HG03460 (cell line): ENCODE data around the gene MGAT5.
"Not testable (repeated sequence)": the region's sequence is repeated elsewhere in the genome, so short reads cannot be mapped to it uniquely, and the experiment has no call there.

Source experiments
- ATAC-seq: cut with Tn5 transposase; IDR thresholded peaks from one replicate; pipeline ENCODE4 v1.9.1; 2021; ENCODE audit not compliant: unreplicated experiment

Gene MGAT5

DNA sequence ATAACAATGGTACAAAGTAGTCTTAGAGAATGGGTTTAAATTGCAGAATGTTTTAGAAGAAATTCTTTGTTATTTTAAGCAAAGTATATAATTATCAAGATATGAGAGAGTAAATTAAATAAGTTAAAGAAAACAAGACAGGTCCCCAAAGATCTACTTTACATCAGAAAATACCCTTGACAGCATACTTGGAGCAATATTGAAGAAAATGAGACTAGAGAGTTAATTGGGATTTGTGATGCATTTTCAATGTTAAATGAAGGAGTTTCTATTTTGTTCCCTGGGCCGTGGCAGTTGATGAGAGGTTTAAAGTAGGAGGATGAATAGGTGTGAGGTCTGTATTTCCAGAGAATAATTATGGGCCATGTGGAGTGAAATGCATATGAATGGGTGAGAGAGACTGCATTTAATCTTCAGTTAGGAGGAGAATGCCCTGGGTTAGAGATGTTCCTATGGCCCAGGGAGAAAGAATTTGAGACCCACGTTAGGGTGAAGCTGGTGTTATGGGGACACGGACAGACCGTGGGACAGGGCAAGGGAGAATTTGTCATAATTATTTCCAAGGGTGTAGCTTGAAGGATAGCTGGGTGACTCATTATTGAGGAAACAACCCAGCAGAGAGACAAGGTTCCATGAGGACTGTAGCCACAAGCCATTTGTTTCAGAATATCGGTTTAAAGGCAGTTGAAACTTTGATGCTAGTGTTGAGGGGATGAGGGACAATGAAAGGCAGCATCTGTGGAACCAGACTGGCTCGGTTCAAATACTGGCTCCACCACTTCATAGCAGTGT lies 22.7 kb downstream of the MGAT5 start:
- ATAC-seq = no peak

DNA sequence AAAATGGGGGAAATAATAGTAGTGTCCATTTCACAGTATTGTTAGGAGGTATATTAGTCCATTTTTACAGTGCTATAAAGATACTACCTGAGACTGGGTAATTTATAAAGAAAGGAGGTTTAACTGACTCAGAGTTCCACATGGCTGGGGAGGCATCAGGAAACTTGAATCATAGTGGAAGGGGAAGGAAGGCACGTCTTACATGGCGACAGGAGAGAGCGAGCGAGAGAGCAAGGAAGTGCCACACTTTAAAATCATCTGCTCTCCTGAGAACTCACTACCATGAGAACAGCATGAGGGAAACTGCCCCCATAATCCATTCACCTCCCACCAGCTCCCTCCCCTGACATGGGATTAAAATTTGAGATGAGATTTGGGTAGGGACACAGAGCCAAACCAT lies 23.4 kb downstream of the MGAT5 start:
- no peak for ATAC-seq

DNA sequence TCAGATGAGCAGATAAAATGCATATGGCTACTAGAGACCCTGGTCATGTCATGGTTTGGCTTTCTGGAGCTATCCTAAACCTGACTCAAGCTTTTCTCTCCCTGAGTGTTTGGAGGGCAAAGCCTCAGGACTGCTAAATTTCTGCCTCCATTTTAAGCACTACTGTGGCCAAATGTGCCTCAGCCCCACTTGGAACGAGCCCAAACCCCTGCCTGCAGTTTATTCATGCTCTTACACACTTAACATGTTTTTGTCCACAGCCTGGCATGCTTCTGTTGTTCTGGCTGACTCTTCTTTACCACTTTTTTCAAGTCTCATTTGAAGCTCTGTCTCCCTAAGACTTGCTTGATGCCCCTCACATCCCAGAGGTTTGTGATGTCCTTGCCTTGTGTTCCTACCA lies 24.7 kb downstream of the MGAT5 start:
- no peak for ATAC-seq

DNA sequence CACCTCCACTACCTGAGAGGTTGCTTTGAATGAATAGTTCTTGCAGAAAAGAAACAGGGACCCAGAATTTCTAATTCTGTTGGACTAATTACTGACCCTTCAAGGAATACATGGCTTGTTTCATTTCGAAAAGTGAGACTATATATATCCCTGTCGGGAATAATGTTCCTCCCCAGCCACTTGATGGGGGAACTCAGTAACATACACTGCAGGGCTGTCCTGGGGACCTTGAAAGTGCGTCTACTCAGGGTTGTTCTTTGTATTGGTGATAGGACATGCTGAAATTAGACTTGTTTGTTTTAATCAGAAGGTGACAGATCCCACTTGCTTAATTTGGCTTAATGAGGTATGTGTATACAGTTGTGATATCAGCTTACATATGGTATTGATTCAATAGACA lies 25.5 kb downstream of the MGAT5 start:
- ATAC-seq = no peak

DNA sequence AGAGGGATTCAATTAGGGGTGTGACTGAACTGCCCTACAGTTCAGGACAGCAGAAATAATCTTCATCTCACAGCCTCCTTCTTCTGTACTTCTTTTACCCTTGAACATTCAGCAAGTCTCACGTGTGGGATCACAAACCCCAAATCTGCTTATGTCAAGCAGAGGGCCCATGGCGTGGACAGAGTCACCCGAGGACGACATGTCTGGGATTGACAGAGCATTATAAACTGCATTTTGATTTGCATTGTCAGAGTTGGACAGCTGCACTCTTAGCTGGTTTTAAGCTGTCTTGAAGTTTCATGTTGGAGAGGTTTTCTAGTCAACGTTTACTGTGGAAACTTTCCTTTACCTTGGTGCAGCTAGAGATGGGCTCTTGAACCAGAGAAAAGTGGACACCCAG lies 26.4 kb downstream of the MGAT5 start:
- no peak for ATAC-seq

DNA sequence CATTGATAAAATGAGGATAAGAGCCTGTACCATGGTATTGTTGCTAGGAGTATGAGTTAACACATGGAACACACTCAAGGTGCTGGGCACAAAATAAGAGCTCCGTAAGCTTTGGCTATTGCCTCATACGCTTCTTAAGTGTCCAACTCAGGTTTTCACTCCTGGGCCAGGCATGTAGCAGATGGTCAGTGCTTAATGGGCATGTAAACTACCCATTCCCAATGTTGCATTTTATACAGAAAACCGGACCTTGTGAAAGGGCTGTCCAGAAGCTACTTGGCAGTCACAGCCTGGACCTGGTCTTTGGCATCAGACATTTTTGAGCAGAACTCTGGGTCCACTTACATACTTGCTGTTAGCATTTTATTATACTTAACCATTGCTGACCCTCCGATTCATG lies 26.9 kb downstream of the MGAT5 start:
- no peak for ATAC-seq

DNA sequence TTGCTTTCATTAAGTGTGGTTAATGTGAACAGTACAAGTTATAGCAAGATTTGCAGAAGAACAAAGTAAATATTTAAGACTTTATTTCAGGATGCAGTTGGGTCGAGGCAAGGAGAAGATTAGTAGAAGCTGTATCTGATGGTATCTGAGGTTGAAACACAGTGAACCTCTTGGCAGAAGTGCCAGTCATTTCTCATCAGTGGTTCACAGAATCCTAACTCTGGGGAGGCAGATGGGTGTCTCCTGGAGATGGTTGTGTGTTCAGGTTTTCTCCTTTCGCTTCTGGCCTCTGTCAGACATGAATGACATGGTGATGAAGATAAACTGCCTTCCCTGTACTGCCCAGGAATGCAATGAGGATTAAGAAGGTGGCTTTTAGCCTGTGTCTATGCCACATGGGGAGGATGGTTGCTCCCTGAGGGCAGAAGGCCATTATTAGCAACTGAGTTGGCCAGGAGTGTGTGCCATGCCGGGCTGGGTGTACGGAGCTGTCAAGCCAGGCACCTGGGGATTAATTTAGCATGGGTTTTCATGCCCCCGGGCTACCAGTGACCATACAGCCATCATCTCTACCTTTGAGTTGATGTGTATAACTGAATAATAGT lies 28.0 kb downstream of the MGAT5 start:
- ATAC-seq = no peak

DNA sequence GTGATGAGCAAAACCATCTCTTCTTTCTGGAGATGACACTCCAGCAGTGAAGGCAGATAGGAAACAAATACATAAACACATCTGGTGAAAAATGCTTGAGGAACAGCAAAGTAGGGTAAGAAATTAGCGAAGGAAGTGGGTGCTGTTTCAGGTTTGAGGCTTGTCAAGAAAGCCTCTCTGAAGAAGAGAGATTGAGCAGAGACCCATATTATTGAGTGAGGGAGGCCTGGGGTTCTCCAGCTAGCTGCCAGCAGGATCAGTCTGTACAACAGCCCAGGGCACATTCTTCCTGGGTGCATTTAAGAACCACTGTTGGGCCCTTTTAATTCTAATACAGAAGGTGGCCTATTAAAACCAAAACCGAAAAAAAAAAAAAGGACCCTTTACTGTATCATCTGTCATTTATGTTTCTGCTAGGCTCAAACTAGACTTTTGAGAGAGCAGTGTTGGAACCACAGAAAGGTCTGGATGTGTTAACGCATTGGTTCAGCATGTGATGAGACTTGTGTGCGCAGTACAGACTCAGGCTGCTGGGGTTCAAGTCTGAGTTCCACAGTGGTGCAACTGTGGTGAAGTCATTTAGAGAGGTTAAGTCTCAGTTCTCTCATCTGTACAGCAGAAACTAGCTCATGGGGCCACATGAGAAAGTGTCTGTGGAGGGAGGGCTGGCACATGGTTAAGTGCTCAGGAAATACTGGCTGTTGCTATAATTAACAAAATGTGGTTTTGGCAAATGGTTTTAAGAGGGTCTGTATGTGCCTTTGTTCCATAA lies 28.9 kb downstream of the MGAT5 start:
- ATAC-seq = peak; percentile 89

DNA sequence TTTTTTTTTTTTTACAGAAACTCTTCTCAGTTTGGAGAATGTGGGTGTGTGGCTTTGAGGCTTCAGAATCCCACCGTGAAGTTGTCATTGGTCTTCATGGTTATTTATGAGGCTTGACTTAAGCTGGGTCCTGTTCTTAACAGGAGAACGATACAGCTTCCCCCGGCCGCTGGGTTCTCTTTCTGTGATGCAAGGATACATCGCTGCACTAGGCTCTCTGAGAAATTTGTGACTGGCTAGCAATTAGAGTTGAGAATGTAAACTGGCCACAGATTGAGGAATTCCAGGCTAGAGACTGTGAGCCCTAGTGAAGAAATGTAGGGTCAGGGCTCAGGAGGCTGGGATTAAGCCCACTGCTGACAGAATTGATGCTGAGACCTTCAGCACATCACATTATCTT lies 29.8 kb downstream of the MGAT5 start:
- ATAC-seq = no peak

DNA sequence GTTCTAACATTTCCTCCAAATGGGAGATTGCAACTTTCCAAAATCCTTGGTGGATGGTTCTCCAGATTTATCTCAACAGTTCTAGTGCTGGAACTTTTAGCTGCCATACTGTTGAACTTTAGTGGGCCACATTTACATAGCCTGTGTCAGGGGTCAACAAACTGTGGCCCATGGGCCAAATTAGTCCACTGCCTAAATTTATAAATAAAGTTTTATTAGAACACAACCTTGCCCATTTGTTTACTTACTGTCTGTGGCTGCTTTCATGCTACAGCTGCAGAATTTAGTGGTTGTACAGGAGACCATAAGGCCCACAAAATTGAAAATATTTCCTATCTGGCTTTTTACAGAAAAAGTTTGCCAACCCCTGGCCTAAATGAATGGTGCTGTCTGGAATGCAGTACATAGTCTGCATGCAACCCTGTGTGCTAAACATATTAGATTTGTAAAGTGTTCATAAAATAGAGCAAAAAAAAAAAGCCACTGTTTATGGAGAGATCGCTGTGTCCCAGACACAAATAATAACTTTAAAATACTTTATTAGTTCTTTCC lies 30.3 kb downstream of the MGAT5 start:
- ATAC-seq = no peak

DNA sequence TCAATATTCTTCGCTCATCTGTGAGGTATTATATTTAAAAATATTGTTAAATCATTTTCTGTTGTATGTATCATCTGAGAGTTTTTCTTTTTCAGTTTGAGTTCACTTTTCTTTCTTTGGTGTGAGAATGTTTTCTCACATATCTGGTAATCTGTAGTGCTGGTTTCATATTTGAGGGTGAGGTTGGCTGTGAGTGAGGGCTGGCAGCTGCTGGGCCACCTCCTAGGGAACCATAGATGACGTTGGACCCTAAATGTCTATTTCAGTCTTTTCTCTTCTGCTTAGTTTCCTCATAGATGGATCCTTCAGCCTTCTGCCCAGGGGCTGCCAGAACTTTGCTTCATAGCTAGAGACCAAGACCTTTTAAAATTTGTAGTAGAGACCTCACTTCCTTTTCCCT lies 33.5 kb downstream of the MGAT5 start:
- ATAC-seq = peak; percentile 37

DNA sequence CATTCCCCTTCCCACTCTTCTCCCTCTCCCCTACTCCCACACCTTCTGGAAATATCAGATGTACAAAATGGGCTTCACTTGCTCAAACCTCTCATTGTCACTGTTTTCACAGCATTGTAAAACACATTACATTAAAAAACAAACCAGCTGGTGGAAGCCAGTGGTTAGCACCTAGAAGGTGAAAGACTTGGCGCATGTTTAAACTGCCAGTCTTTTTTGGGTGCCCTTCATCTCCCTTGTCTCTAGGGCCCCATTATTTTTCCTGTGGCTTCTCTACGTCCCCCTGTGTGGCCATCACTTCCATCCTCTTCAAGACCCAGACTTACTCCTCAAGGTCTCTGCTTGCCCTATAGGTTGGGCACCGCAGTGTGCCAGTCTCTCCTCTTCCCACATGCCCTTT lies 34.9 kb downstream of the MGAT5 start:
- ATAC-seq = no peak

DNA sequence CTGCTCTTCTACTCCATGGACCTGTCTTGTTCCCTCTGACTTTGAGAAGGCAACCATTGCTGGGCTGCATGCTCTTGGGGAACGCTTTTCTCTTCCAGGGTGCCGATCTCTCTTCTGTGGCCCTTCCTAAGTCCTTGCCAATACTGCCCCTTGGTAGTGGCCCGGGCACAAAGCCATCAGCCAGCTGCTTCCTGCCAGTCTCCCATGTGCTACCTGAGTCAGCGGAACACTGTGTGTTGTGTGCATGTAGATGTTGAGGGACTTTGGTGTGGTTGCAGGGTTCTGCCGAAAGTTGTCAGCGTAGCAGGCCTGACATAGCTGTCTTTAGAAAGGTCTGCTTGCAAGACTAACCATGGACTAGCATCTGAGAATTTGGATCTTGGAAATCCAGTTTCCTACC lies 35.4 kb downstream of the MGAT5 start:
- no peak for ATAC-seq

DNA sequence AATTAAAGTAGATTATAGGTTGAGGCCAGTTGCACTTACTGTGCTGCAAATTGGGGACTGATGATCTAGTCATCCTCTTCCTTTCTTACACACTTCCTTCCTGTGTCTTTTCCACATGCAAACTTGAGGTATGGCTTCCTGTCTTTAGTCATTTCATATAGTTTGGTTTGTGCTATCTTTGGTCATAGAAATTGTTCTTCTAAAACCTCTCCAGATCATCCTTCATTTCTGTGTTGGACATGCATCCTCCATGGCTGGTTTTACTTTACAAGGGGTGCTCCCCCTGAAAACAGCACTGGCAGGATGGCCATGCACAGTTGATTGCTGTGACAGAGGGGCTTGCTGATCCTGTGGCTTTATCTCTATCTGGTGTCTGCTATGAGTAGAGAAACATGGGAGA lies 36.5 kb downstream of the MGAT5 start:
- ATAC-seq = peak; percentile 47

DNA sequence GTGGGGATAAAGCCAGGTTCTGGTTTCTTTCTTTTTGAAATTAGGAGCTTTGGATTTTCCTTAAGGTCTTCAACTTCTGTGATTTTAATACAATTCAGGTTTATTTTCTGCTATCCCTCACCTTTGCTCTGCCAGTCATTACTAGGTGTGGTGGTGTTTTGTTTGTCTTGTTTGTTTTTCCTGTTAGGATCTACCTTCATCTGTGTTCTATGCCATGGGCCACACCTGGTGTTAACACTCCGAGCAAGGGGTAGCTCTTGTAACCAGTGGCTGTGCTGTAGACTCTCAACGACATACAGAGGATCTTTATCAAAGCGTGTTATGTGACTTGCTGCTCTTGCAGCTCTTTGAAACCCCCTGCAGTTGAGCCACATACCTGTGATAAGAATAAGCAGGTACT lies 38.6 kb downstream of the MGAT5 start:
- ATAC-seq = no peak

DNA sequence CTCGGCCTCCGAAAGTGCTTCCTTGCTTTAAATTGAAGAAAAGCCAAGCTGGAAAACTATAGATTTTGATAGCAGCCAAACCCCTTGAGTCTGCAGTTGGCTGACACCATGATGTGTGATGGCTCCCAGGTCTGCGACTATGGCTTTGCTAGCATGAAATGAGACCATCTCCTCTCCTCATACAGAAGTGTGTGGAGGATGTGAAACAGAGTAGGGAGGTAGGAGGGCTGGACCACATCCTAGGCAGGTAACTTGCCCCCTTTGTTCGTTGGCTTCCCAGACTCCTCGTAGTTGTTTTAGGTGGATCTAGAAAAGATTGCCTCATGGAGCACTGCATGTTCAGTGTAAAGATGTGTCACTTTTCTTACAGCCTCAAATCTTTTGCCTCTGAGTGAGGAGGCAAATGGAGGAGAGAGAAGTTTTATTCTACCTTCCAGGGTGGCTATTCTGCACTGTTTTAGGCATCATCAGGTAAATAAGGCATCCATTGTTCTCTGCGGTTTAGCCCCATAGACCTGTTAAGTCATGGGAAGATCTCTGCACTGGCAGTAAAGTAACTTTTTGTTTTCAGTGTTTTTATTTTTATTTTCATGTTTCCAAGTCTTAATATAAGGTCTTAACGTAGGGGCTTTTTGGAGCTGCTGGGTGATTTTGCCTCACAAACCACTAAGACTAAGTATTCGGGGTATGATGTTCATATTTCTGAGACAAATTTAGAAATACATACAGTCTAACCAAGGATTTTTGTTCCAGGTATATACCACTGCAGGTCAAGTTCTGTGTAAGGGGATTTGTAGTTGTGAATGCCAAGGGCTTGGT lies 40.1 kb downstream of the MGAT5 start:
- ATAC-seq = no peak

DNA sequence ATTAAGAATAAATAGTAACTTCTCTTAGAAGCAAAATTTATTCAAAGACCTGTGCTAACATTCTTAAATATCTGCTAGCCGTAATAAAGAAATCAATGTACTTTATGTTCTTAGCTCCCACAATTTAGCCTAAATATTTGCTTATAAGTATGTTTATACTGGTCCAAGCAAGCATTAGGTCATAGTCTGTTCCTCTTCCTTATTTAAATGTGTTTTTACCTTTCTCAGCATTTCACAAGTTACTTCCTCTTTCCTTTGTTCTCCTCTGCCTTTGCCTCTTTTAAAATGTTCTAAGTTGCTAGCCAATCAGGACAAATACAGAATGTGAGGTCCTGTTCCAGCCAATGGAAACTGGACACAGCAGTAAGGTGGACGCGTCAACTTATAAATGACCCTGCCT lies 40.7 kb downstream of the MGAT5 start:
- not testable (repeated sequence) for ATAC-seq

DNA sequence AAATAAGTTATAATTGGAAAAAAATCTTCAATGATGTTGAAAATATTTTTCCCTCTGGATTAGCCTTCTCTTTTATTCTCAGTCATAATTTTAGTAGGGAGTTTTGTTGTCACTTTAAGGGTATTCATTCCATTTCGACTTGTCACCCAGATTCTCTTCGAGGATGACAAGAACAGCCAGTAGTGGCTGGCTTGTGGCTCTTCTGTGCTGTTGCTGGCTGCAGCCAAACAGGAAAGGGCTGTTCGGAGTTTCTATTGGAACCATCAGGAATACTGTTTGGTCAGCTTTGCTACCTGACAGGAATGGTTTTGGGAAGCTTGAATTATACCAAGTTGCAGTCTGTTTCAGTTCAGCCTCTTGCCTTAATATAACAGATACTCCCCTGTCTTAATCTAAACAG lies 41.6 kb downstream of the MGAT5 start:
- no peak for ATAC-seq

DNA sequence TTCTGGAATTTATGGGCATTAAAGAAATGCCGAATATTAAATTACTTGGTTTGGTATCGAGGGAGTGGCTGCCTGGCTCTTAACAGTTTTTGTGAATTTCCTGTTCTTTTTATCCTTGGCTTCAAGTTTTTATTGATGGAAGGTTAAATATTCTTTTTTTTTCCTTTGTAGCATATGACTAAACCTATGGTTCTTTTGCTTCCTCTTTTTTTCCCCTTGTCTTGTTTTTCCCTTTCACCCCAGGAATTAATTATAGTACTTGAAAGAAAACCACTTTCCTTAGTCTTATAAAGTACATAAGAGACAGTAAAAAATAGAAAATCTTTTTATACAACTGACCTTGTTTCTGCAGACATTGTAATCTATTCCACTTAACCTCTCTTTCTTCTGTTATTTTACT lies 42.4 kb downstream of the MGAT5 start:
- no peak for ATAC-seq

DNA sequence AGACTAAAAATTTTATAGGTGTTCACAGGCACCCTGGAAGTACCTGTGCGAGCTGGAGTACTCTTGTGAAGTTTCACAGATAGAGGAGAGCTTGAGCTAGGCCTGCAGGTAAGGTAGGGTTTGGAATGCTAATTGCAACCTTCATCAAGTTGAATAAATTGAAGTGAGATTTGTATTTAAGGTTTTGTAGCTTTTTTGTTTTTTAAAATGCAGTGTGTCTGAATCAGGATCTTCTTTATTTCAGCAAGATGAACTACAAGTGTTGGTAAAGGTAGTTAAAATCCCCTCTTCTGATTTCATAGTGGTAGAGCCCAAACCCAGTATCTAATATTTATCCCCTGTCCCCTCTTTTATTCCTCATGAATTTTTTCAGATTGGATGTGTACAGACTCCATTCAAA lies 45.5 kb downstream of the MGAT5 start:
- ATAC-seq = no peak

DNA sequence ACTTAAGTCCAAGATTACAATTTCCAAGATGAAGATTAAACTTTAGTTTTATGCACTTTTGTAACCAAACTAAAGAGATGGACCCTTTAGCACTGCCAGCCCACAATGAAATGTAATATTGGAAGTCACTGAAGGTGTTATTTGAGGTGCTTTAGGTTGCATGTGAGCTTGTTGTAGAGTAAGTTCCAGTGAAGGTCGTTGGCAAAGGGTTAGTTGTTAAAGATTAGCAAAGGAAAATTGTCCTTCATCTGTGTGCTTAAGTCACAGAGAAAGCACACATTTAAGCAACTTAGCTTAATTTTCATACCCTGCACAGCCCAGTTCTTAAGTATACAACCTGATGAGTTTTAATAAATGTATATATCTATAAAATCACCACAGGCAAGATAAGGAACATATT lies 46.7 kb downstream of the MGAT5 start:
- ATAC-seq = no peak
